RKO (cell line): ENCODE measurements around the gene LIMK1.
"Not testable (repeated sequence)": the region's sequence is repeated elsewhere in the genome, so short reads cannot be mapped to it uniquely, and the experiment has no call there.

Experiments used
- DNase-seq: peaks from one replicate; pipeline ENCODE4 v3.0.0-alpha.2; 2016; ENCODE audit warnings: low spot score

LIMK1 gene

GRCh38 chr7:74126220-74126880 is 42.7 kb downstream of the LIMK1 start:
- DNase-seq: no peak

- DNase-seq: no peak
These were observed 46.3 kb downstream of the LIMK1 start for GRCh38 chr7:74129887-74130286.

GRCh38 chr7:74130518-74130917 is 46.9 kb downstream of the LIMK1 start:
- DNase-seq: no peak

GRCh38 chr7:74134117-74134620 is 50.6 kb downstream of the LIMK1 start:
- DNase-seq: peak; percentile 15

- no peak for DNase-seq
These were observed 54.8 kb downstream of the LIMK1 start for GRCh38 chr7:74138334-74138867.

GRCh38 chr7:74138945-74139843 is 55.6 kb downstream of the LIMK1 start:
- DNase-seq: no peak

- no peak for DNase-seq
These were observed 58.1 kb downstream of the LIMK1 start for GRCh38 chr7:74141705-74142104.

GRCh38 chr7:74143383-74143782 is 59.8 kb downstream of the LIMK1 start:
- peak; percentile 35 for DNase-seq

GRCh38 chr7:74148491-74148890 is 64.9 kb downstream of the LIMK1 start:
- no peak for DNase-seq

GRCh38 chr7:74149071-74149470 is 65.5 kb downstream of the LIMK1 start:
- no peak for DNase-seq

- DNase-seq: no peak
These were observed 66.0 kb downstream of the LIMK1 start for GRCh38 chr7:74149603-74150002.

GRCh38 chr7:74153736-74154135 is 70.1 kb downstream of the LIMK1 start:
- no peak for DNase-seq

GRCh38 chr7:74155810-74156395 is 72.3 kb downstream of the LIMK1 start:
- DNase-seq: no peak

GRCh38 chr7:74157605-74158004 is 74.0 kb downstream of the LIMK1 start:
- no peak for DNase-seq

- DNase-seq: no peak
These were observed 81.4 kb downstream of the LIMK1 start for GRCh38 chr7:74164985-74165456.

GRCh38 chr7:74165867-74166593 is 82.4 kb downstream of the LIMK1 start:
- no peak for DNase-seq

GRCh38 chr7:74167324-74167723 is 83.7 kb downstream of the LIMK1 start:
- not testable (repeated sequence) for DNase-seq
